Immature natural killer cell (primary cell): ENCODE measurements around the gene TPRX1. TPM values are rescaled to one million over a fixed set of nuclear protein-coding genes. Genes with fewer than 3 reads are reported as not detected.
"Not testable (repeated sequence)": the region's sequence is repeated elsewhere in the genome, so short reads cannot be mapped to it uniquely, and the experiment has no call there.

Experiments
- DNase-seq, 3 donors: peaks; one replicate each; pipeline ENCODE4 v3.0.0; 2022; ENCODE audit warnings: mixed read lengths in 1 of 3
- H3K27ac Mint-ChIP-seq, 6 donors: one replicate each; pipeline ENCODE4 v1.8.0; 2020; ENCODE audit warnings: mixed read lengths in 6 of 6, mild to moderate bottlenecking in 5 of 6, inconsistent platforms in 4 of 6, moderate library complexity in 3 of 6
- H3K27me3 Mint-ChIP-seq, 3 donors: one replicate each; pipeline ENCODE4 v1.8.0; 2020 to 2021; ENCODE audit warnings: low read depth in 3 of 3, mild to moderate bottlenecking in 3 of 3, mixed read lengths in 3 of 3, moderate library complexity in 3 of 3, inconsistent platforms in 1 of 3
- H3K36me3 Mint-ChIP-seq, 3 donors: one replicate each; pipeline ENCODE4 v1.8.0; 2020; ENCODE audit warnings: mixed read lengths in 3 of 3, inconsistent platforms in 2 of 3, mild to moderate bottlenecking in 2 of 3
- H3K4me1 Mint-ChIP-seq, 2 donors: one replicate each; pipeline ENCODE4 v1.8.0; 2020; ENCODE audit warnings: inconsistent platforms in 2 of 2, mild to moderate bottlenecking in 2 of 2, mixed read lengths in 2 of 2, moderate library complexity in 1 of 2
- H3K4me3 Mint-ChIP-seq, 5 donors: one replicate each; pipeline ENCODE4 v1.8.0; 2020; ENCODE audit warnings: mild to moderate bottlenecking in 5 of 5, mixed read lengths in 5 of 5, inconsistent platforms in 3 of 5, moderate library complexity in 3 of 5
- H3K9me3 Mint-ChIP-seq, 6 donors: one replicate each; pipeline ENCODE4 v1.8.0; 2020; ENCODE audit warnings: mild to moderate bottlenecking in 6 of 6, mixed read lengths in 6 of 6, inconsistent platforms in 4 of 6, moderate library complexity in 3 of 6
- polyA plus RNA-seq, 3 donors: library from polyadenylated mRNA; unstranded; fragments of 300-500 nt; fragmentation: Illumina TruSeq; gene quantifications; one replicate each; pipeline ENCODE4 v1.2.3, GENCODE V29; 2021

The TPRX1 gene
- not detected for polyA plus RNA-seq

GRCh38 chr19:47804451-47804850 lies at the start of gene TPRX1:
Gene TPRX1, minus strand, starts transcription at chr19:47804551. Its CDS starts 12 bp downstream, at chr19:47804539.
- H3K4me1 Mint-ChIP-seq, H3K36me3 Mint-ChIP-seq, H3K27ac Mint-ChIP-seq, H3K4me3 Mint-ChIP-seq, H3K9me3 Mint-ChIP-seq, DNase-seq, H3K27me3 Mint-ChIP-seq: not testable (repeated sequence)

- DNase-seq, result no peak
- H3K27me3 Mint-ChIP-seq, result peaks cover 17 to 40% (median 20%) of the 10 kb centered on the region in 3 donors
- no peak overlapping the region for H3K4me3 Mint-ChIP-seq
- peaks cover 0 to 6% of the 10 kb centered on the region in 2 donors for H3K4me1 Mint-ChIP-seq
- peaks cover 0 to 2% (median 0%) of the 10 kb centered on the region in 6 donors for H3K9me3 Mint-ChIP-seq
- no peak overlapping the region for H3K27ac Mint-ChIP-seq
- no peaks in the 10 kb centered on the region for H3K36me3 Mint-ChIP-seq
These were observed 48.7 kb upstream of the TPRX1 start for GRCh38 chr19:47853003-47853402.

- no peak overlapping the region for H3K27ac Mint-ChIP-seq
- peaks cover 0 to 2% (median 0%) of the 10 kb centered on the region in 6 donors for H3K9me3 Mint-ChIP-seq
- peak overlapping the region in 1 of 5 donors; percentile 10 for H3K4me3 Mint-ChIP-seq
- no peak for DNase-seq
- H3K36me3 Mint-ChIP-seq, result no peaks in the 10 kb centered on the region
- peaks cover 0 to 6% of the 10 kb centered on the region in 2 donors for H3K4me1 Mint-ChIP-seq
- peaks cover 23 to 53% (median 24%) of the 10 kb centered on the region in 3 donors for H3K27me3 Mint-ChIP-seq
These were observed 44.6 kb upstream of the TPRX1 start for GRCh38 chr19:47848823-47849473.

- H3K27me3 Mint-ChIP-seq, result peaks cover 20 to 53% (median 25%) of the 10 kb centered on the region in 3 donors
- H3K36me3 Mint-ChIP-seq, result no peaks in the 10 kb centered on the region
- no peak overlapping the region for H3K27ac Mint-ChIP-seq
- peaks cover 0 to 6% of the 10 kb centered on the region in 2 donors for H3K4me1 Mint-ChIP-seq
- H3K4me3 Mint-ChIP-seq, result no peak overlapping the region
- H3K9me3 Mint-ChIP-seq, result peaks cover 0 to 2% (median 0%) of the 10 kb centered on the region in 6 donors
- no peak for DNase-seq
These were observed 44.1 kb upstream of the TPRX1 start for GRCh38 chr19:47848425-47848822.

- Mint-ChIP-seq H3K4me1 (no peaks in the 10 kb centered on the region), H3K9me3 (peaks cover 0 to 1% (median 0%) of the 10 kb centered on the region in 6 donors), H3K27me3 (peaks cover 7 to 30% (median 13%) of the 10 kb centered on the region in 3 donors), H3K27ac (no peak overlapping the region), H3K36me3 (no peaks in the 10 kb centered on the region), H3K4me3 (no peak overlapping the region)
- DNase-seq, result no peak
These were observed 38.6 kb upstream of the TPRX1 start for GRCh38 chr19:47842941-47843340.

GRCh38 chr19:47839913-47840312 lies 35.6 kb upstream of the TPRX1 start:
- H3K4me3 Mint-ChIP-seq, result no peak overlapping the region

GRCh38 chr19:47839411-47839810 lies 35.1 kb upstream of the TPRX1 start:
- DNase-seq, result no peak
- Mint-ChIP-seq H3K27ac (no peak overlapping the region), H3K9me3 (peaks cover 0 to 1% (median 0%) of the 10 kb centered on the region in 6 donors), H3K4me1 (no peaks in the 10 kb centered on the region), H3K36me3 (no peaks in the 10 kb centered on the region), H3K4me3 (no peak overlapping the region), H3K27me3 (peaks cover 2 to 13% (median 6%) of the 10 kb centered on the region in 3 donors)

More at GRCh38 chr19:47839913-47840312, 35.6 kb upstream of the TPRX1 start:
- Mint-ChIP-seq H3K4me1 (no peaks in the 10 kb centered on the region), H3K27ac (no peak overlapping the region), H3K9me3 (peaks cover 0 to 1% (median 0%) of the 10 kb centered on the region in 6 donors), H3K36me3 (no peaks in the 10 kb centered on the region), H3K27me3 (peaks cover 4 to 13% (median 6%) of the 10 kb centered on the region in 3 donors)
- no peak for DNase-seq

- DNase-seq, result no peak
- Mint-ChIP-seq H3K27ac (no peak overlapping the region), H3K27me3 (peaks cover 0 to 4% (median 2%) of the 10 kb centered on the region in 3 donors), H3K4me1 (no peaks in the 10 kb centered on the region), H3K9me3 (no peaks in the 10 kb centered on the region), H3K36me3 (no peaks in the 10 kb centered on the region), H3K4me3 (no peak overlapping the region)
These were observed 31.7 kb upstream of the TPRX1 start for GRCh38 chr19:47836038-47836437.

- H3K4me3 Mint-ChIP-seq, result no peak overlapping the region
- peaks cover 2 to 7% (median 3%) of the 10 kb centered on the region in 3 donors for H3K27me3 Mint-ChIP-seq
- DNase-seq, result no peak
- no peaks in the 10 kb centered on the region for H3K9me3 Mint-ChIP-seq
- H3K27ac Mint-ChIP-seq, result no peak overlapping the region
- no peaks in the 10 kb centered on the region for H3K36me3 Mint-ChIP-seq
- H3K4me1 Mint-ChIP-seq, result no peaks in the 10 kb centered on the region
These were observed 28.4 kb upstream of the TPRX1 start for GRCh38 chr19:47832723-47833122.

- DNase-seq, result no peak
- H3K27me3 Mint-ChIP-seq, result peaks cover 0 to 8% (median 6%) of the 10 kb centered on the region in 3 donors
- H3K36me3 Mint-ChIP-seq, result no peaks in the 10 kb centered on the region
- no peaks in the 10 kb centered on the region for H3K4me1 Mint-ChIP-seq
- no peaks in the 10 kb centered on the region for H3K9me3 Mint-ChIP-seq
- no peak overlapping the region for H3K27ac Mint-ChIP-seq
- H3K4me3 Mint-ChIP-seq, result no peak overlapping the region
These were observed 22.4 kb upstream of the TPRX1 start for GRCh38 chr19:47826800-47827199.

GRCh38 chr19:47824396-47824795 lies 20.0 kb upstream of the TPRX1 start:
- H3K9me3 Mint-ChIP-seq, result no peaks in the 10 kb centered on the region
- no peak for DNase-seq
- H3K4me1 Mint-ChIP-seq, result no peaks in the 10 kb centered on the region
- H3K27me3 Mint-ChIP-seq, result peaks cover 0 to 16% (median 13%) of the 10 kb centered on the region in 3 donors
- H3K27ac Mint-ChIP-seq, result no peak overlapping the region
- no peak overlapping the region for H3K4me3 Mint-ChIP-seq
- no peaks in the 10 kb centered on the region for H3K36me3 Mint-ChIP-seq

GRCh38 chr19:47821460-47822020 lies 17.2 kb upstream of the TPRX1 start, which contains the start of gene CRX:
Gene CRX, plus strand, starts transcription at chr19:47821937. Its CDS starts 12,507 bp downstream, at chr19:47834444.
- no peak within 1 kb of the TSS for H3K4me3 Mint-ChIP-seq
- H3K36me3 Mint-ChIP-seq, result no peaks in the 10 kb centered on the region
- H3K9me3 Mint-ChIP-seq, result no peaks in the 10 kb centered on the region
- no peaks in the 10 kb centered on the region for H3K4me1 Mint-ChIP-seq
- peaks cover 0 to 19% (median 16%) of the 10 kb centered on the region in 3 donors for H3K27me3 Mint-ChIP-seq
- no peak for DNase-seq
- H3K27ac Mint-ChIP-seq, result no peak within 1 kb of the TSS

GRCh38 chr19:47820410-47820809 lies 16.1 kb upstream of the TPRX1 start:
- Mint-ChIP-seq H3K27ac (peak overlapping the region in 1 of 6 donors; percentile 8), H3K27me3 (peaks cover 0 to 16% (median 14%) of the 10 kb centered on the region in 3 donors), H3K36me3 (no peaks in the 10 kb centered on the region), H3K9me3 (no peaks in the 10 kb centered on the region), H3K4me3 (no peak overlapping the region), H3K4me1 (no peaks in the 10 kb centered on the region)
- no peak for DNase-seq

GRCh38 chr19:47819858-47820257 lies 15.5 kb upstream of the TPRX1 start:
- Mint-ChIP-seq H3K36me3 (no peaks in the 10 kb centered on the region), H3K4me1 (no peaks in the 10 kb centered on the region), H3K27me3 (peaks cover 0 to 16% (median 11%) of the 10 kb centered on the region in 3 donors), H3K27ac (no peak overlapping the region), H3K4me3 (peak overlapping the region in 1 of 5 donors; percentile 4), H3K9me3 (no peaks in the 10 kb centered on the region)
- DNase-seq, result no peak
